GM12878 (cell line): Measurements from ENCODE around the gene IGFBP1.
"Not testable (repeated sequence)": the region's sequence is repeated elsewhere in the genome, so short reads cannot be mapped to it uniquely, and the experiment has no call there.

Experiments used
- BACH1 ChIP-seq: fragments of 450-650 bp; IDR thresholded peaks from 2 replicates; pipeline ENCODE4 v1.6.1; 2017; ENCODE audit warnings: mild to moderate bottlenecking, borderline replicate concordance
- CBX3 ChIP-seq: fragments of 200-600 bp; sonication (generic); IDR thresholded peaks from 2 replicates; pipeline ENCODE4 v1.6.1; 2016; ENCODE audit warnings: low read depth, borderline replicate concordance
- CTCF ChIP-seq, 3 experiments: IDR thresholded peaks in 2 of 3; conservative IDR thresholded peaks in 1 of 3; 2 replicates each; pipeline ENCODE4 v1.5.1; 2011; ENCODE audit warnings: low read depth in 3 of 3, low read length in 3 of 3, mild to moderate bottlenecking in 3 of 3, control low read depth in 2 of 3, moderate library complexity in 2 of 3, inconsistent platforms in 1 of 3, mixed read lengths in 1 of 3; ENCODE audit not compliant: control insufficient read depth in 2 of 3, insufficient read depth in 1 of 3; ENCODE audit errors: extremely low read depth in 1 of 3
- DPF2 ChIP-seq: fragments of 450-650 bp; IDR thresholded peaks from 2 replicates; pipeline ENCODE4 v1.6.1; 2017; ENCODE audit warnings: mild to moderate bottlenecking
- E2F8 ChIP-seq: fragments of 450-650 bp; IDR thresholded peaks from 2 replicates; pipeline ENCODE4 v1.6.1; 2018; ENCODE audit warnings: mild to moderate bottlenecking, low read depth, moderate library complexity; ENCODE audit not compliant: partially characterized antibody
- EGR1 ChIP-seq, 2 experiments: IDR thresholded peaks; 1 replicate in 1 of 2; 2 replicates in 1 of 2; pipeline ENCODE4 v1.6.1; 2011 to 2012; ENCODE audit warnings: low read depth in 2 of 2, low read length in 2 of 2, borderline replicate concordance in 1 of 2, mild to moderate bottlenecking in 1 of 2, moderate library complexity in 1 of 2
- SP1 ChIP-seq: IDR thresholded peaks from one replicate; pipeline ENCODE4 v1.6.1; 2011; ENCODE audit warnings: low read depth, low read length
- TBL1XR1 ChIP-seq: IDR thresholded peaks from 2 replicates; pipeline ENCODE4 v1.6.1; 2012; ENCODE audit warnings: low read depth, low read length, improper control_type of control experiment
- TF ChIP-seq, protein P1 (sequence below): IDR thresholded peaks from 2 replicates; pipeline ENCODE4 v1.6.1; 2011; ENCODE audit warnings: low read depth, mild to moderate bottlenecking, low read length, moderate library complexity, borderline replicate concordance; ENCODE audit errors: extremely low read depth
- TF ChIP-seq, protein P2 (sequence below): IDR thresholded peaks from 2 replicates; pipeline ENCODE4 v1.6.1; 2012; ENCODE audit warnings: low read depth, low read length, improper control_type of control experiment
- TF ChIP-seq, protein P3 (sequence below): fragments of 450-650 bp; IDR thresholded peaks from 2 replicates; pipeline ENCODE4 v1.6.1; 2016; ENCODE audit warnings: mild to moderate bottlenecking, moderate library complexity, borderline replicate concordance

GRCh38 chr7:45841926-45842717 lies 46.2 kb upstream of the IGFBP1 start:
- not testable (repeated sequence) for TF ChIP-seq CTCF (IDR thresholded peaks at IDR 0.05 in 2 of 3, conservative IDR thresholded peaks at IDR 0.05 in 1 of 3; ENCODE audit: control insufficient read depth in 2 of 3, extremely low read depth in 1 of 3, insufficient read depth in 1 of 3, low read depth in 3 of 3, low read length in 3 of 3); EGR1 (IDR thresholded peaks at IDR 0.05; ENCODE audit: borderline replicate concordance in 1 of 2, low read depth in 2 of 2, low read length in 2 of 2); E2F8; BACH1; CBX3; DPF2; TBL1XR1; SP1
- TF ChIP-seq, protein P1, sequence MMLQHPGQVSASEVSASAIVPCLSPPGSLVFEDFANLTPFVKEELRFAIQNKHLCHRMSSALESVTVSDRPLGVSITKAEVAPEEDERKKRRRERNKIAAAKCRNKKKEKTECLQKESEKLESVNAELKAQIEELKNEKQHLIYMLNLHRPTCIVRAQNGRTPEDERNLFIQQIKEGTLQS: not testable (repeated sequence)
- TF ChIP-seq, protein P2, sequence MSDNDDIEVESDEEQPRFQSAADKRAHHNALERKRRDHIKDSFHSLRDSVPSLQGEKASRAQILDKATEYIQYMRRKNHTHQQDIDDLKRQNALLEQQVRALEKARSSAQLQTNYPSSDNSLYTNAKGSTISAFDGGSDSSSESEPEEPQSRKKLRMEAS: not testable (repeated sequence)
- TF ChIP-seq, protein P3, sequence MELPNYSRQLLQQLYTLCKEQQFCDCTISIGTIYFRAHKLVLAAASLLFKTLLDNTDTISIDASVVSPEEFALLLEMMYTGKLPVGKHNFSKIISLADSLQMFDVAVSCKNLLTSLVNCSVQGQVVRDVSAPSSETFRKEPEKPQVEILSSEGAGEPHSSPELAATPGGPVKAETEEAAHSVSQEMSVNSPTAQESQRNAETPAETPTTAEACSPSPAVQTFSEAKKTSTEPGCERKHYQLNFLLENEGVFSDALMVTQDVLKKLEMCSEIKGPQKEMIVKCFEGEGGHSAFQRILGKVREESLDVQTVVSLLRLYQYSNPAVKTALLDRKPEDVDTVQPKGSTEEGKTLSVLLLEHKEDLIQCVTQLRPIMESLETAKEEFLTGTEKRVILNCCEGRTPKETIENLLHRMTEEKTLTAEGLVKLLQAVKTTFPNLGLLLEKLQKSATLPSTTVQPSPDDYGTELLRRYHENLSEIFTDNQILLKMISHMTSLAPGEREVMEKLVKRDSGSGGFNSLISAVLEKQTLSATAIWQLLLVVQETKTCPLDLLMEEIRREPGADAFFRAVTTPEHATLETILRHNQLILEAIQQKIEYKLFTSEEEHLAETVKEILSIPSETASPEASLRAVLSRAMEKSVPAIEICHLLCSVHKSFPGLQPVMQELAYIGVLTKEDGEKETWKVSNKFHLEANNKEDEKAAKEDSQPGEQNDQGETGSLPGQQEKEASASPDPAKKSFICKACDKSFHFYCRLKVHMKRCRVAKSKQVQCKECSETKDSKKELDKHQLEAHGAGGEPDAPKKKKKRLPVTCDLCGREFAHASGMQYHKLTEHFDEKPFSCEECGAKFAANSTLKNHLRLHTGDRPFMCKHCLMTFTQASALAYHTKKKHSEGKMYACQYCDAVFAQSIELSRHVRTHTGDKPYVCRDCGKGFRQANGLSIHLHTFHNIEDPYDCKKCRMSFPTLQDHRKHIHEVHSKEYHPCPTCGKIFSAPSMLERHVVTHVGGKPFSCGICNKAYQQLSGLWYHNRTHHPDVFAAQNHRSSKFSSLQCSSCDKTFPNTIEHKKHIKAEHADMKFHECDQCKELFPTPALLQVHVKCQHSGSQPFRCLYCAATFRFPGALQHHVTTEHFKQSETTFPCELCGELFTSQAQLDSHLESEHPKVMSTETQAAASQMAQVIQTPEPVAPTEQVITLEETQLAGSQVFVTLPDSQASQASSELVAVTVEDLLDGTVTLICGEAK: not testable (repeated sequence)
